ENCODE measurements around the gene HAP1. TPM values are rescaled to one million over a fixed set of nuclear protein-coding genes. Genes with fewer than 3 reads are reported as not detected.

The HAP1 gene
- total RNA-seq, 2 donors from 2014 or later: 0.10 to 0.53 TPM

- no peaks in the 10 kb centered on the region for H3K4me1 ChIP-seq
- no peak overlapping the region for H3K9ac ChIP-seq (ENCODE audit: low read depth in 2 of 2, low read length in 2 of 2)
- TF ChIP-seq CTCF (IDR thresholded peaks at IDR 0.05): no peak
- H3K9me3 ChIP-seq: no peaks in the 10 kb centered on the region
- H3K27ac ChIP-seq: no peak overlapping the region
- H3K4me3 ChIP-seq: no peak overlapping the region
- no peaks in the 10 kb centered on the region for H3K27me3 ChIP-seq
- H3K36me3 ChIP-seq: no peaks in the 10 kb centered on the region
- DNase-seq: no peak
- intact Hi-C loops (cut with DNase I): no loop called here
Measured at GRCh38 chr17:41681776-41682175, 52.7 kb downstream of the HAP1 start.

- H3K9me3 ChIP-seq: no peaks in the 10 kb centered on the region
- H3K36me3 ChIP-seq: no peaks in the 10 kb centered on the region
- intact Hi-C loops (cut with DNase I): no loop called here
- no peak overlapping the region for H3K27ac ChIP-seq
- H3K9ac ChIP-seq (ENCODE audit: low read depth in 2 of 2, low read length in 2 of 2): no peak overlapping the region
- H3K4me3 ChIP-seq: no peak overlapping the region
- no peak for DNase-seq
- H3K27me3 ChIP-seq: no peaks in the 10 kb centered on the region
- TF ChIP-seq CTCF (IDR thresholded peaks at IDR 0.05): no peak
- no peaks in the 10 kb centered on the region for H3K4me1 ChIP-seq
Measured at GRCh38 chr17:41680426-41681040, 53.9 kb downstream of the HAP1 start.

- Histone ChIP-seq H3K9ac (ENCODE audit: low read depth in 2 of 2, low read length in 2 of 2) (no peak overlapping the region), H3K4me3 (no peak overlapping the region), H3K27ac (peak overlapping the region; percentile 89), H3K4me1 (no peaks in the 10 kb centered on the region), H3K36me3 (no peaks in the 10 kb centered on the region), H3K9me3 (no peaks in the 10 kb centered on the region), H3K27me3 (no peaks in the 10 kb centered on the region)
- intact Hi-C loops (cut with DNase I): no loop called here
- DNase-seq: no peak
- TF ChIP-seq CTCF (IDR thresholded peaks at IDR 0.05): no peak
Measured at GRCh38 chr17:41679740-41680425, 54.6 kb downstream of the HAP1 start.

- DNase-seq: peak; percentile 53
- intact Hi-C loops (cut with DNase I): no loop called here
- Histone ChIP-seq H3K4me1 (no peaks in the 10 kb centered on the region), H3K36me3 (no peaks in the 10 kb centered on the region), H3K9me3 (no peaks in the 10 kb centered on the region), H3K27me3 (no peaks in the 10 kb centered on the region), H3K4me3 (peak overlapping the region; percentile 36), H3K9ac (ENCODE audit: low read depth in 2 of 2, low read length in 2 of 2) (peak overlapping the region; percentile 28 to 30), H3K27ac (peak overlapping the region; percentile 89)
- no peak for TF ChIP-seq CTCF (IDR thresholded peaks at IDR 0.05)
Measured at GRCh38 chr17:41678907-41679739, 55.3 kb downstream of the HAP1 start.

- Histone ChIP-seq H3K4me3 (peak overlapping the region; percentile 36), H3K9me3 (no peaks in the 10 kb centered on the region), H3K4me1 (no peaks in the 10 kb centered on the region), H3K27me3 (no peaks in the 10 kb centered on the region), H3K9ac (ENCODE audit: low read depth in 2 of 2, low read length in 2 of 2) (peak overlapping the region; percentile 28 to 30), H3K27ac (peak overlapping the region; percentile 89), H3K36me3 (no peaks in the 10 kb centered on the region)
- intact Hi-C loops (cut with DNase I): no loop called here
- TF ChIP-seq CTCF (IDR thresholded peaks at IDR 0.05): no peak
- no peak for DNase-seq
Measured at GRCh38 chr17:41678411-41678906, 56.0 kb downstream of the HAP1 start.
